ENCODE results near the gene CS.

- TF ChIP-seq EZH2 (IDR thresholded peaks at IDR 0.05; ENCODE audit: borderline replicate concordance, insufficient read depth, low read length, poor library complexity, severe bottlenecking) (no peak), TAF1 (IDR thresholded peaks at IDR 0.05; ENCODE audit: low read depth) (no peak), RAD21 (conservative IDR thresholded peaks at IDR 0.05) (no peak), POLR2AphosphoS5 (IDR thresholded peaks at IDR 0.05) (no peak), EP300 (conservative IDR thresholded peaks at IDR 0.05; ENCODE audit: poor library complexity, severe bottlenecking) (no peak)
- TF ChIP-seq, protein P1, sequence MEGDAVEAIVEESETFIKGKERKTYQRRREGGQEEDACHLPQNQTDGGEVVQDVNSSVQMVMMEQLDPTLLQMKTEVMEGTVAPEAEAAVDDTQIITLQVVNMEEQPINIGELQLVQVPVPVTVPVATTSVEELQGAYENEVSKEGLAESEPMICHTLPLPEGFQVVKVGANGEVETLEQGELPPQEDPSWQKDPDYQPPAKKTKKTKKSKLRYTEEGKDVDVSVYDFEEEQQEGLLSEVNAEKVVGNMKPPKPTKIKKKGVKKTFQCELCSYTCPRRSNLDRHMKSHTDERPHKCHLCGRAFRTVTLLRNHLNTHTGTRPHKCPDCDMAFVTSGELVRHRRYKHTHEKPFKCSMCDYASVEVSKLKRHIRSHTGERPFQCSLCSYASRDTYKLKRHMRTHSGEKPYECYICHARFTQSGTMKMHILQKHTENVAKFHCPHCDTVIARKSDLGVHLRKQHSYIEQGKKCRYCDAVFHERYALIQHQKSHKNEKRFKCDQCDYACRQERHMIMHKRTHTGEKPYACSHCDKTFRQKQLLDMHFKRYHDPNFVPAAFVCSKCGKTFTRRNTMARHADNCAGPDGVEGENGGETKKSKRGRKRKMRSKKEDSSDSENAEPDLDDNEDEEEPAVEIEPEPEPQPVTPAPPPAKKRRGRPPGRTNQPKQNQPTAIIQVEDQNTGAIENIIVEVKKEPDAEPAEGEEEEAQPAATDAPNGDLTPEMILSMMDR (IDR thresholded peaks at IDR 0.05; ENCODE audit: poor library complexity, severe bottlenecking): no peak
- TF ChIP-seq, protein P2, sequence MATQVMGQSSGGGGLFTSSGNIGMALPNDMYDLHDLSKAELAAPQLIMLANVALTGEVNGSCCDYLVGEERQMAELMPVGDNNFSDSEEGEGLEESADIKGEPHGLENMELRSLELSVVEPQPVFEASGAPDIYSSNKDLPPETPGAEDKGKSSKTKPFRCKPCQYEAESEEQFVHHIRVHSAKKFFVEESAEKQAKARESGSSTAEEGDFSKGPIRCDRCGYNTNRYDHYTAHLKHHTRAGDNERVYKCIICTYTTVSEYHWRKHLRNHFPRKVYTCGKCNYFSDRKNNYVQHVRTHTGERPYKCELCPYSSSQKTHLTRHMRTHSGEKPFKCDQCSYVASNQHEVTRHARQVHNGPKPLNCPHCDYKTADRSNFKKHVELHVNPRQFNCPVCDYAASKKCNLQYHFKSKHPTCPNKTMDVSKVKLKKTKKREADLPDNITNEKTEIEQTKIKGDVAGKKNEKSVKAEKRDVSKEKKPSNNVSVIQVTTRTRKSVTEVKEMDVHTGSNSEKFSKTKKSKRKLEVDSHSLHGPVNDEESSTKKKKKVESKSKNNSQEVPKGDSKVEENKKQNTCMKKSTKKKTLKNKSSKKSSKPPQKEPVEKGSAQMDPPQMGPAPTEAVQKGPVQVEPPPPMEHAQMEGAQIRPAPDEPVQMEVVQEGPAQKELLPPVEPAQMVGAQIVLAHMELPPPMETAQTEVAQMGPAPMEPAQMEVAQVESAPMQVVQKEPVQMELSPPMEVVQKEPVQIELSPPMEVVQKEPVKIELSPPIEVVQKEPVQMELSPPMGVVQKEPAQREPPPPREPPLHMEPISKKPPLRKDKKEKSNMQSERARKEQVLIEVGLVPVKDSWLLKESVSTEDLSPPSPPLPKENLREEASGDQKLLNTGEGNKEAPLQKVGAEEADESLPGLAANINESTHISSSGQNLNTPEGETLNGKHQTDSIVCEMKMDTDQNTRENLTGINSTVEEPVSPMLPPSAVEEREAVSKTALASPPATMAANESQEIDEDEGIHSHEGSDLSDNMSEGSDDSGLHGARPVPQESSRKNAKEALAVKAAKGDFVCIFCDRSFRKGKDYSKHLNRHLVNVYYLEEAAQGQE (IDR thresholded peaks at IDR 0.05; ENCODE audit: borderline replicate concordance): no peak
Observed at GRCh38 chr12:56260380-56260779, 39.8 kb downstream of the CS start.
